Vagina (tissue), 2 donors: ENCODE results near the gene TOR2A. TPM values are rescaled to one million over a fixed set of nuclear protein-coding genes. Genes with fewer than 3 reads are reported as not detected.

Source experiments
- DNase-seq, 2 donors: peaks; one replicate each; pipeline ENCODE4 v3.0.0-alpha.2; 2017; ENCODE audit errors: extremely low spot score in 2 of 2
- H3K27ac ChIP-seq: fragments of 200-600 bp; sonication (generic); one replicate; pipeline ENCODE4 v1.5.1; 2019
- H3K27me3 ChIP-seq: fragments of 200-600 bp; sonication (generic); one replicate; pipeline ENCODE4 v1.5.1; 2019
- H3K36me3 ChIP-seq, 2 donors: fragments of 200-600 bp; sonication (generic); one replicate each; pipeline ENCODE4 v1.5.1; 2017 to 2019
- H3K4me1 ChIP-seq: fragments of 200-600 bp; sonication (generic); one replicate; pipeline ENCODE4 v1.5.1; 2019
- H3K4me3 ChIP-seq, 2 donors: fragments of 200-600 bp; sonication (generic); 1 replicate in 1 of 2; 2 replicates in 1 of 2; pipeline ENCODE4 v1.5.1; 2016 to 2019
- H3K9me3 ChIP-seq: fragments of 200-600 bp; sonication (generic); one replicate; pipeline ENCODE4 v1.5.1; 2019
- POLR2A ChIP-seq, 2 donors: fragments of 450-650 bp; IDR thresholded peaks; one replicate each; pipeline ENCODE4 v1.6.1; 2017; ENCODE audit warnings: antibody characterized with exemption in 2 of 2, mild to moderate bottlenecking in 2 of 2, moderate library complexity in 2 of 2
- POLR2AphosphoS5 ChIP-seq, 2 donors: sonication (generic); formaldehyde crosslinking; IDR thresholded peaks; one replicate each; pipeline ENCODE4 v1.9.0; 2017; ENCODE audit warnings: antibody characterized with exemption in 2 of 2, mild to moderate bottlenecking in 2 of 2, low read depth in 1 of 2; ENCODE audit not compliant: insufficient read depth in 1 of 2
- intact Hi-C: fragments of 100-400 bp; cut with DNase I; formaldehyde crosslinking; loops from one replicate; pipeline ENCODE4 v1.15.1; 2023
- total RNA-seq: library from RNA; depleted of rRNA; stranded (reverse); fragments of >200 nt; gene quantifications from one replicate; pipeline ENCODE4 v1.2.3, GENCODE V29; 2016
- TF ChIP-seq, protein P1 (sequence below), 3 experiments: fragments of 450-650 bp in 2 of 3; fragments of 200-600 bp in 1 of 3; sonication (generic) in 1 of 3; IDR thresholded peaks; one replicate each; pipeline ENCODE4 v1.5.1; 2017 to 2019; ENCODE audit warnings: antibody characterized with exemption in 3 of 3, mild to moderate bottlenecking in 2 of 3, moderate library complexity in 2 of 3

The TOR2A gene
- total RNA-seq, 1 donor from 2014 or later = 12.3 TPM

DNA sequence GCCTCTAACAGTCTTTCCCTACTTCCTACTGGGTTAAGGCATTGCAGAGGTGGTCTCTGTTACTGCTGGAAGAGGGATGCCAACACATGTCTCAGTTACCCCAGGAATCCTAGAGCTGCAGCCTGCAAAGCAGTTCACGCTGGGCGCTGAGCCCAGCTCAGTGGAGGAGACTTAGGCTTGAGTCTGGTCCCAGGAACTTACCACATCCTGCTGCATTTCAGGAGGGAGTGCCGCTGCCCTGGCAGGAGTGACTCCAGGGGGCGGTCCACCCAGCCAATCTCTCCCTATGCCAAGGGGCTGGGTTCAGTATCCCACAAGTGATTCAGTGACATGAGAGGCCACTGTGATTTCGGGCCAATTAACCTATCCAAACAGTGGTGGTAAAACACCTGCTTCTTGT lies 11.7 kb downstream of the TOR2A start:
- DNase-seq = no peak
- H3K27me3 ChIP-seq = no peaks in the 10 kb centered on the region
- H3K9me3 ChIP-seq = no peaks in the 10 kb centered on the region
- no peak overlapping the region for H3K4me3 ChIP-seq
- TF ChIP-seq POLR2A (IDR thresholded peaks at IDR 0.05) = no peak
- TF ChIP-seq, protein P1, sequence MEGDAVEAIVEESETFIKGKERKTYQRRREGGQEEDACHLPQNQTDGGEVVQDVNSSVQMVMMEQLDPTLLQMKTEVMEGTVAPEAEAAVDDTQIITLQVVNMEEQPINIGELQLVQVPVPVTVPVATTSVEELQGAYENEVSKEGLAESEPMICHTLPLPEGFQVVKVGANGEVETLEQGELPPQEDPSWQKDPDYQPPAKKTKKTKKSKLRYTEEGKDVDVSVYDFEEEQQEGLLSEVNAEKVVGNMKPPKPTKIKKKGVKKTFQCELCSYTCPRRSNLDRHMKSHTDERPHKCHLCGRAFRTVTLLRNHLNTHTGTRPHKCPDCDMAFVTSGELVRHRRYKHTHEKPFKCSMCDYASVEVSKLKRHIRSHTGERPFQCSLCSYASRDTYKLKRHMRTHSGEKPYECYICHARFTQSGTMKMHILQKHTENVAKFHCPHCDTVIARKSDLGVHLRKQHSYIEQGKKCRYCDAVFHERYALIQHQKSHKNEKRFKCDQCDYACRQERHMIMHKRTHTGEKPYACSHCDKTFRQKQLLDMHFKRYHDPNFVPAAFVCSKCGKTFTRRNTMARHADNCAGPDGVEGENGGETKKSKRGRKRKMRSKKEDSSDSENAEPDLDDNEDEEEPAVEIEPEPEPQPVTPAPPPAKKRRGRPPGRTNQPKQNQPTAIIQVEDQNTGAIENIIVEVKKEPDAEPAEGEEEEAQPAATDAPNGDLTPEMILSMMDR (IDR thresholded peaks at IDR 0.05) = no peak
- TF ChIP-seq POLR2AphosphoS5 (IDR thresholded peaks at IDR 0.05; ENCODE audit: insufficient read depth in 1 of 2, low read depth in 1 of 2) = no peak
- no peak overlapping the region for H3K27ac ChIP-seq
- no peaks in the 10 kb centered on the region for H3K36me3 ChIP-seq
- intact Hi-C loops = no loop called here
- peaks cover 15% of the 10 kb centered on the region for H3K4me1 ChIP-seq

GRCh38 chr9:127723013-127723412 lies 12.1 kb downstream of the TOR2A start:
- Histone ChIP-seq H3K27ac (no peak overlapping the region), H3K4me3 (no peak overlapping the region), H3K9me3 (no peaks in the 10 kb centered on the region), H3K27me3 (no peaks in the 10 kb centered on the region), H3K36me3 (no peaks in the 10 kb centered on the region), H3K4me1 (peaks cover 17% of the 10 kb centered on the region)
- no peak for DNase-seq
- no peak for TF ChIP-seq POLR2AphosphoS5 (IDR thresholded peaks at IDR 0.05; ENCODE audit: insufficient read depth in 1 of 2, low read depth in 1 of 2)
- TF ChIP-seq POLR2A (IDR thresholded peaks at IDR 0.05) = no peak
- TF ChIP-seq, protein P1 (IDR thresholded peaks at IDR 0.05) = no peak
- intact Hi-C loops = no loop called here

DNA sequence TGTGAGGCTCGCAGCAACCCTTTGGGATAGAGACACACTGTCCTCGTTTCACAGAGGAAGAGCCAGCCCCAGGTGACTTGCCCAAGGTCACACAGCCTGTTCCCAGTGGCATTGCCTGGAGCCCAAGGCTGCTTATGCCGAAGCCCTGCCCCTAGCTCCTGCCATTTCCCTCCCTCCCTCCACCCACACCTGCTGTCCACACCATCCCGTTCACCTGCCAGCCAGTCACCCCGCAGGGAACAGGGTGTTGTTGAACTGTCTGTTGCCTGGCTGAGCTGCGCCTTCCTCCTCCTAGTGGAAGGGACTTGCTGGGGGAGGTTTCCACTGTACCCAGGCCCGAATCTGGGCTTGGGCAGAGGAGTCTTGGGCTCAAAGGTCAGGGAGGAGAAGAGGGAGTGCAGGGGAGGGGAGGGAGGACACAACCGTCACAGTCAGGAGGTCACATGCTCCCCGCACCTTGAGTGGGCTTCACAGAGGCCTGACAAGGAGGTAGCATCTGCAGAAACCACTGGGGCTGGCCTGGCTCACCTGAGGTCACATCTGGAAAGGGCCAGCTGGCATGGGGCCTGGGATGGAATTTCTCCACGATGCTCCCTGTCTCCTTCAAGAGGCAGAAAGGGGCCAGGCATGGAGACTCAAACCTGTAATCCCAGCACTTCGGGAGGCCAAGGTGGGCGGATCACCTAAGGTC lies 12.9 kb downstream of the TOR2A start:
- no peak overlapping the region for H3K4me3 ChIP-seq
- no peak for DNase-seq
- no peak overlapping the region for H3K27ac ChIP-seq
- intact Hi-C loops = no loop called here
- H3K36me3 ChIP-seq = no peaks in the 10 kb centered on the region
- peaks cover 17% of the 10 kb centered on the region for H3K4me1 ChIP-seq
- no peaks in the 10 kb centered on the region for H3K9me3 ChIP-seq
- TF ChIP-seq POLR2A (IDR thresholded peaks at IDR 0.05) = no peak
- TF ChIP-seq, protein P1 (IDR thresholded peaks at IDR 0.05) = no peak
- TF ChIP-seq POLR2AphosphoS5 (IDR thresholded peaks at IDR 0.05; ENCODE audit: insufficient read depth in 1 of 2, low read depth in 1 of 2) = no peak
- H3K27me3 ChIP-seq = no peaks in the 10 kb centered on the region

- Histone ChIP-seq H3K4me1 (peaks cover 19% of the 10 kb centered on the region), H3K36me3 (no peaks in the 10 kb centered on the region), H3K27me3 (no peaks in the 10 kb centered on the region), H3K9me3 (no peaks in the 10 kb centered on the region), H3K27ac (no peak overlapping the region), H3K4me3 (no peak overlapping the region)
- no peak for DNase-seq
- intact Hi-C loops = no loop called here
- TF ChIP-seq, protein P1 (IDR thresholded peaks at IDR 0.05) = no peak
- TF ChIP-seq POLR2A (IDR thresholded peaks at IDR 0.05) (no peak), POLR2AphosphoS5 (IDR thresholded peaks at IDR 0.05; ENCODE audit: insufficient read depth in 1 of 2, low read depth in 1 of 2) (no peak)
Measured at GRCh38 chr9:127721391-127721821, 13.7 kb downstream of the TOR2A start.

DNA sequence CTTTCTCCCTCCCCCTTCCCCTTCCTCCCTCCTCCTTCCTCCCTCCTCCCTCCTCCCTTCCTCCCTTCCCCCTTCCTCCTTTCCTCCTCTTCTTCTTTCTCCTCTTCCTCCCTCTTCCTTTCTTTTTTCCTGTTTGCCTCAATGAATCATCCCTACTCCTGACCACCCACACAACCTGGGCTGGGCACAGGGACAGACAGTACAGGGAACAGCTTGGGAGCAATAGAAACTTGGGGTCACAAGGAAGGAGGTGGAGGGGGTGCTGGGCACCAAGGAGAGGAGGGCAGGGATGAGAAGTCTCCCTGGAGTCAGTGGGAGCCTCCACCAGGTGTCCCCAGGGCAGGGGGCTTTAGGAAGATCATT lies 14.2 kb downstream of the TOR2A start:
- H3K27me3 ChIP-seq = no peaks in the 10 kb centered on the region
- H3K36me3 ChIP-seq = no peaks in the 10 kb centered on the region
- intact Hi-C loops = no loop called here
- TF ChIP-seq POLR2A (IDR thresholded peaks at IDR 0.05) (no peak), POLR2AphosphoS5 (IDR thresholded peaks at IDR 0.05; ENCODE audit: insufficient read depth in 1 of 2, low read depth in 1 of 2) (no peak)
- TF ChIP-seq, protein P1 (IDR thresholded peaks at IDR 0.05) = no peak
- no peak overlapping the region for H3K4me3 ChIP-seq
- H3K4me1 ChIP-seq = peaks cover 25% of the 10 kb centered on the region
- no peaks in the 10 kb centered on the region for H3K9me3 ChIP-seq
- no peak overlapping the region for H3K27ac ChIP-seq
- no peak for DNase-seq
